Midbrain (tissue), 1 donor: ENCODE data around the gene NAT8L.
"Not testable (repeated sequence)": the region's sequence is repeated elsewhere in the genome, so short reads cannot be mapped to it uniquely, and the experiment has no call there.

Experiments used
- DNase-seq: peaks from one replicate; lab custom pipeline; 2025; lab: John Stamatoyannopoulos, UW

The NAT8L gene, protein sequence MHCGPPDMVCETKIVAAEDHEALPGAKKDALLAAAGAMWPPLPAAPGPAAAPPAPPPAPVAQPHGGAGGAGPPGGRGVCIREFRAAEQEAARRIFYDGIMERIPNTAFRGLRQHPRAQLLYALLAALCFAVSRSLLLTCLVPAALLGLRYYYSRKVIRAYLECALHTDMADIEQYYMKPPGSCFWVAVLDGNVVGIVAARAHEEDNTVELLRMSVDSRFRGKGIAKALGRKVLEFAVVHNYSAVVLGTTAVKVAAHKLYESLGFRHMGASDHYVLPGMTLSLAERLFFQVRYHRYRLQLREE

GRCh38 chr4:2059046-2059725 lies at the start of gene NAT8L:
Gene NAT8L, plus strand, starts transcription at chr4:2059327. Its CDS starts 185 bp downstream, at chr4:2059512.
- peak; percentile 77 for DNase-seq

DNA sequence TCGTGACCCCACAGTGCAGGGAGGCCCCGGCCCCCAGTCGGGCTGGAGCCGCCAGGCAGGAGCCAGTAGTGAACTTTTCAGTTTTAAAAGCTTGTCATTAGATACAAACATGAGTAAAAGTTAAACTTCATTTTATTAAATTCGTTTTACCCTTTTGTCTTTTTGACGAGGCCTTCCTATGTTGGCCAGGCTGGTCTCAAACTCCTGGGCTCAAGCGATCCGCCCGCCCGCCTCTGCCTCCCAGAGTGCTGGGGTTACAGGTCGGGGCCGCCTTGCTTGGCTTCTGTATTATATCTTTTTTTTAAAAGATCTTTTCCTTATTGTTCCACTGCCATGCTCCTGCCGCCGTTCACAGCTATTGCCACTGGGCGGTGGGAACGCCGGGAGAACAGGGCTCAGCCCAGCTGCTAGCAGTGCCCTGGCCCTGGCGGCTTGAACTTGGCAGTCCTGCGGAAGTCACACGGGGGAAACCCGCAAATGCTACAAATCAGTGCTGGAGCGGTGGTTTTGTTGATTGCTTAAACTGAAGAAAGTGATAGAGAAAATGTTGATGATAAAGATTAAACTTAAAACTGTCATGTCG lies 49.4 kb upstream of the NAT8L start:
- peak; percentile 66 for DNase-seq

GRCh38 chr4:2011583-2011982 lies 47.5 kb upstream of the NAT8L start:
- no peak for DNase-seq

- no peak for DNase-seq
Observed at GRCh38 chr4:2015008-2015407, 44.1 kb upstream of the NAT8L start.

- DNase-seq, result not testable (repeated sequence)
Observed at GRCh38 chr4:2021358-2022018, 37.6 kb upstream of the NAT8L start.

GRCh38 chr4:2024683-2025082 lies 34.4 kb upstream of the NAT8L start:
- no peak for DNase-seq

DNA sequence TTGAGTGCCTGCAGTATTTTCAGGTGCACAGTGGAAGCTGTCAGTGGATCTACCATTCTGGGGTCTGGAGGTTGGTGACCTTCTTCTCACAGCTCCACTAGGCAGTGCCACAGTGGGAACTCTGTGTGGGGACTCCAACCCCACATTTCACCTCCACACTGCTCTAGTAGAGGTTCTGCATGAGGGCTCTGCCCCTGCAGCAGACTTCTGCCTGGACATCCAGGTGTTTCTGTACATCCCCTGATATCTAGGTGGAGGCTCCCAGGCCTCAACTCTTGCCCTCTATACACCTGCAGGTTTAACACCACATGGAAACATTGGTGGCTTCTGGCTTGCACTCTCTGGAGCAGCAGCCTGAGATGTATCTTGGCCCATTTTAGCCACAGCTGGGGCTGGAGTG lies 33.3 kb upstream of the NAT8L start:
- no peak for DNase-seq

GRCh38 chr4:2027120-2027519 lies 32.0 kb upstream of the NAT8L start:
- DNase-seq, result not testable (repeated sequence)

- not testable (repeated sequence) for DNase-seq
Observed at GRCh38 chr4:2031161-2031560, 28.0 kb upstream of the NAT8L start.

DNA sequence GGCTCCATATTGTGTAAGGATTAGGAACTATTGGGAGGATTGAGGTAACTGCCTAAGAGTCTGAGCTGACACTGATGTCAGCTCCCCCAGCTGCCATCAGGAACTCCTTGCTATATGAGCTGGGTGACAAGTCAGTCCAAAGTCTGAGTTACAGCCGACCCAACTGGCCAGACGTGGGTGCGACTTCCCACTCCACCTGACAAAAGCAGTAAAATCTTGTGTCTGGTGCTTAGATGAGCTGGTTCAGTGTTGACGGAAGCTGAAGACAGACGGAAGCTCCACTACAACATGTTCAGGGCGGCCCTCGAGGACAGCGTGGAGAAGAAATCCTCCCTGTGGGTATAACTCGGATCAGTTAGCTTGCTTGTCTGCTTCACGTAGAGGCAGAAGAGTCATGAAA lies 22.8 kb upstream of the NAT8L start:
- DNase-seq, result no peak

- no peak for DNase-seq
Observed at GRCh38 chr4:2036866-2037265, 22.3 kb upstream of the NAT8L start.

GRCh38 chr4:2040391-2041238 lies 18.5 kb upstream of the NAT8L start:
- no peak for DNase-seq

- peak; percentile 77 for DNase-seq
Observed at GRCh38 chr4:2041239-2042130, 17.6 kb upstream of the NAT8L start.

- peak; percentile 30 for DNase-seq
Observed at GRCh38 chr4:2042204-2042946, 16.8 kb upstream of the NAT8L start.

DNA sequence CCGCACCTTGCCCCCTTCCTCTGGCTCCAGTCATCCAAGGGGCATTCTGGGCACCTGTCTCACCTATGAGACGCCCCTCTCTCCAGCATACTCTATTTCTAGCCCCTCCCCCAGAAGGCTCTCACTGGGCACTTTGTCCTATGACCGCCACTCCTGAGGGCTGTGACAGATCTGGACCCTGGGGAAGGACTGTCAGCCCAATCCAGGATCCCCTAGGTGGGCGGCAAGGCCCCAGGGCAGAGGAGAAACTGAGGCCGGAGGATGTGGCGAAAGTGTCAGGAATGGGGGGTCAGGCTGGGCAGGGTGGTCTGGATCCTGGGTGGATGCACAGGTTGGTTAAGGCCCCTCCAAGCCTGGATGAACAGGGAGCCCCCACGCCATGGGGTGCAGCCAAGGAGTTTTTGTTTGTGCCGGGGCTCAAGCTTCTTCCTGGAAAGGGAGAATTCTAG lies 16.2 kb upstream of the NAT8L start:
- no peak for DNase-seq

- no peak for DNase-seq
Observed at GRCh38 chr4:2043396-2044118, 15.6 kb upstream of the NAT8L start.

DNA sequence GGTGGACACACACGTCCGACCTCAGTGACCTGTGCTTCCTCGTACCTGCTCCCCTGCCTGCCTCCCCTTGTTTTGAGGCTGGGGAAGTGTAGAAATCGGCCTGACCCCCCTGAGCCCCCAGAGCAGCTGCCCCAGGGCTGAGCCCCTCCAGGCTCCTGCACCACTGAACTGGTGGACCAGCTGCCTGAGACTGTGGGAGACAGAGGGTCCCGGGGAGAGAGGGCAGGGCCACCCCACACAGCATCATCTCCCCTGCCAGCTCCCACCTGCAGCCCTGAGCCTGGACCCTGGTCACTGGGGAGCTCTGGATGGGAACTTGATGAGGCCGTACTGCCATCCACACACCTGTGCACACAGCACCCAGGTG lies 15.0 kb upstream of the NAT8L start:
- no peak for DNase-seq

GRCh38 chr4:2044542-2045517 lies 14.3 kb upstream of the NAT8L start:
- DNase-seq, result no peak
